WTC11 (cell line): ENCODE results near the gene CALN1. TPM values are rescaled to one million over a fixed set of nuclear protein-coding genes. Genes with fewer than 3 reads are reported as not detected.

Experiments used
- ATAC-seq: fragments of 200-7000 bp; cut with Tn5 transposase; 2 replicates; pipeline ENCODE4 v1.10.0; 2021; ENCODE audit warnings: mild to moderate bottlenecking, moderate library complexity
- CTCF ChIA-PET: fragments of 300-600 bp; sonication (Branson Sonifier 250); formaldehyde crosslinking; loops from one replicate; lab custom pipeline; 2021; ENCODE audit warnings: antibody characterized with exemption; lab: Charles Lee
- POLR2A ChIA-PET: fragments of 350-600 bp; sonication (Branson Sonifier 250); formaldehyde crosslinking; loops from one replicate; lab custom pipeline; 2021; ENCODE audit warnings: antibody characterized with exemption; lab: Charles Lee
- DNase-seq: peaks from one replicate; pipeline ENCODE4 v3.0.0; 2021; ENCODE audit warnings: low spot score
- H3K27ac Mint-ChIP-seq: 2 replicates; pipeline ENCODE4 v1.8.0; 2021; ENCODE audit warnings: mixed read lengths
- H3K27me3 Mint-ChIP-seq: 2 replicates; pipeline ENCODE4 v1.8.0; 2021; ENCODE audit warnings: low read depth, mild to moderate bottlenecking, moderate library complexity, mixed read lengths
- H3K36me3 Mint-ChIP-seq: 2 replicates; pipeline ENCODE4 v1.8.0; 2021; ENCODE audit warnings: mixed read lengths
- H3K4me1 Mint-ChIP-seq: 2 replicates; pipeline ENCODE4 v1.8.0; 2022; ENCODE audit warnings: mixed read lengths
- H3K4me3 Mint-ChIP-seq: 2 replicates; pipeline ENCODE4 v1.8.0; 2021; ENCODE audit warnings: mild to moderate bottlenecking, moderate library complexity, mixed read lengths
- H3K9me3 Mint-ChIP-seq: 2 replicates; pipeline ENCODE4 v1.8.0; 2021; ENCODE audit warnings: mixed read lengths
- ELF4 ChIP-seq: sonication (generic); formaldehyde crosslinking; IDR thresholded peaks from 2 replicates; pipeline ENCODE4 v1.8.1; 2022; ENCODE audit warnings: low read depth, mild to moderate bottlenecking, moderate library complexity, missing genetic modification reagents
- EMX1 ChIP-seq: fragments of 250-450 bp; sonication (Bioruptor Pico); IDR thresholded peaks from 2 replicates; pipeline ENCODE4 v1.8.0; 2021; ENCODE audit warnings: mild to moderate bottlenecking
- FOXP1 ChIP-seq: sonication (generic); formaldehyde crosslinking; IDR thresholded peaks from 2 replicates; pipeline ENCODE4 v1.8.0; 2022; ENCODE audit warnings: missing genetic modification reagents, mild to moderate bottlenecking, moderate library complexity, borderline replicate concordance
- NFE2L1 ChIP-seq: sonication (generic); formaldehyde crosslinking; IDR thresholded peaks from 2 replicates; pipeline ENCODE4 v1.8.1; 2023; ENCODE audit warnings: missing genetic modification reagents
- OVOL2 ChIP-seq: fragments of 250-450 bp; sonication (Bioruptor Pico); IDR thresholded peaks from 2 replicates; pipeline ENCODE4 v1.9.0; 2021; ENCODE audit warnings: mild to moderate bottlenecking, borderline replicate concordance
- SMAD3 ChIP-seq: sonication (generic); formaldehyde crosslinking; IDR thresholded peaks from 2 replicates; pipeline ENCODE4 v1.8.0; 2022; ENCODE audit warnings: missing genetic modification reagents, mild to moderate bottlenecking, borderline replicate concordance
- SMAD4 ChIP-seq: sonication (generic); formaldehyde crosslinking; IDR thresholded peaks from 2 replicates; pipeline ENCODE4 v1.8.0; 2022; ENCODE audit warnings: mild to moderate bottlenecking, missing genetic modification reagents
- ZNF121 ChIP-seq: sonication (generic); formaldehyde crosslinking; IDR thresholded peaks from 2 replicates; pipeline ENCODE4 v1.8.0; 2023; ENCODE audit warnings: missing genetic modification reagents
- total RNA-seq: library from RNA; stranded (reverse); gene quantifications from 3 replicates; pipeline ENCODE4 v1.2.3, GENCODE V29; 2021
- TF ChIP-seq, protein P1 (sequence below): fragments of 250-450 bp; sonication (Bioruptor Pico); conservative IDR thresholded peaks from 2 replicates; pipeline ENCODE4 v1.9.0; 2021; ENCODE audit warnings: mild to moderate bottlenecking
- TF ChIP-seq, protein P2 (sequence below): fragments of 250-450 bp; sonication (Bioruptor Pico); IDR thresholded peaks from 2 replicates; pipeline ENCODE4 v1.9.0; 2021; ENCODE audit warnings: moderate library complexity, mild to moderate bottlenecking, inconsistent platforms, borderline replicate concordance
- TF ChIP-seq, protein P3 (sequence below): sonication (generic); formaldehyde crosslinking; conservative IDR thresholded peaks from 2 replicates; pipeline ENCODE4 v1.8.1; 2023; ENCODE audit warnings: mild to moderate bottlenecking, low read depth, missing genetic modification reagents, moderate library complexity
- TF ChIP-seq, protein P4 (sequence below): sonication (generic); formaldehyde crosslinking; IDR thresholded peaks from 2 replicates; pipeline ENCODE4 v1.8.1; 2022; ENCODE audit warnings: low read depth, mild to moderate bottlenecking, moderate library complexity, missing genetic modification reagents, borderline replicate concordance
- TF ChIP-seq, protein P5 (sequence below): sonication (generic); formaldehyde crosslinking; IDR thresholded peaks from 2 replicates; pipeline ENCODE4 v1.8.0; 2023; ENCODE audit warnings: missing genetic modification reagents
- TF ChIP-seq, protein P6 (sequence below): sonication (generic); formaldehyde crosslinking; IDR thresholded peaks from 2 replicates; pipeline ENCODE4 v1.8.1; 2023; ENCODE audit warnings: mild to moderate bottlenecking, missing genetic modification reagents
- TF ChIP-seq, protein P7 (sequence below): fragments of 250-450 bp; sonication (Bioruptor Pico); IDR thresholded peaks from 2 replicates; pipeline ENCODE4 v1.9.0; 2021; ENCODE audit warnings: mild to moderate bottlenecking
- TF ChIP-seq, protein P8 (sequence below): sonication (generic); formaldehyde crosslinking; IDR thresholded peaks from 2 replicates; pipeline ENCODE4 v1.8.1; 2022; ENCODE audit warnings: missing genetic modification reagents, borderline replicate concordance
- TF ChIP-seq, protein P9 (sequence below): sonication (generic); formaldehyde crosslinking; IDR thresholded peaks from 2 replicates; pipeline ENCODE4 v1.8.0; 2022; ENCODE audit warnings: mild to moderate bottlenecking, missing genetic modification reagents
- TF ChIP-seq, protein P10 (sequence below): sonication (generic); formaldehyde crosslinking; IDR thresholded peaks from 2 replicates; pipeline ENCODE4 v1.8.1; 2023; ENCODE audit warnings: mild to moderate bottlenecking, missing genetic modification reagents, moderate library complexity
- TF ChIP-seq, protein P11 (sequence below): sonication (generic); formaldehyde crosslinking; IDR thresholded peaks from 2 replicates; pipeline ENCODE4 v1.8.0; 2022; ENCODE audit warnings: mild to moderate bottlenecking, missing genetic modification reagents

Gene CALN1
- total RNA-seq, 1 experiment from 2014 or later: 10.5 TPM

DNA sequence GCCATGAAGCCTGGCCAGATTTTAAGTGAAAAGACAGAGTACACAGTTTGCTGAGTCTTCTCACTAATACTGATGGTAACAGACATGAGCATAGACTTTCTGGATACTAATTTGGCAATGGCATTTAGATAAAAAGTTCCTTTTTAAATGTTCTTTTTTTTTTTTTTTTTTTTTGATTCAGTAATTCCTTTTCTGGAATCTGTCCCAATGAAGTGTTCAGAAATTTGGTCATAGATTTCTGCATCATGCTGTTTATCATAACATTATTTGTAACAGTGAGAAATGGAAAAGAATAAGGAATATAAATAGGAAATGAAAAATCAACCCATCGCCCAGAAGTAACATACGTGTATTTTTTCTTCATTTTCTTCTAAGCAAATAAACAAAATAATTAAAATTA, 354.9 kb downstream of the CALN1 start:
- no peaks in the 10 kb centered on the region for H3K4me1 Mint-ChIP-seq
- TF ChIP-seq, protein P1, sequence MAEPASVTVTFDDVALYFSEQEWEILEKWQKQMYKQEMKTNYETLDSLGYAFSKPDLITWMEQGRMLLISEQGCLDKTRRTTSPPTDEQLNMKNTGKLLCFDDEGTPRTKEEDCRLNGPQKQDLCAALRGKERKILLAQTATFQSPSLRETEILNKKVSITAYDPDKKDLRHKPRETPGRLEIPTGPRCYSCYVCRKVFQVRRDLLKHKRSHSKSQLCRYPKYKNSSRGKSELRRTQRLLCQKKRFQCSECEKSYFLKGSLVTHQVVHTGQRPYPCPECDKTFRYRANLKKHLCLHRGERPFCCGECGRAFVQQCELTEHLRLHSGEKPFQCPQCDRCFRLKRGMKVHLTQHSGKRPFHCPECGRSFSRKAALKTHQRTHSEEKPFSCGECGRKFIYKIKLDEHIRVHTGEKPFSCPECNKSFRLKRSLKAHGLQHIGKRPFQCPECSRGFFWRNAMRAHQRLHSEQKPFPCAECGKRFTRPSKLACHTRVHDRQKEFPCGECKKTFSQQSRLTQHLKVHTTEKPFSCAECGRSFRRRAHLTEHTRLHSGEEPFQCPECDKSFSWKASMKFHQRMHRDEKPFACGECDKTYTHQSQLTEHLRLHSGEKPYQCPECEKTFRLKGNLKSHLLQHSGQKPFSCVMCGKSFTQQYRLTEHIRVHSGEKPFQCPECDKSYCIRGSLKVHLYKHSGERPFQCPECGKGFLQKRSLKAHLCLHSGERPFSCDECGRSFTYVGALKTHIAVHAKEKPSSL (CRISPR knock-in tag): no peak
- TF ChIP-seq ZNF121 (CRISPR knock-in tag): no peak
- TF ChIP-seq, protein P2, sequence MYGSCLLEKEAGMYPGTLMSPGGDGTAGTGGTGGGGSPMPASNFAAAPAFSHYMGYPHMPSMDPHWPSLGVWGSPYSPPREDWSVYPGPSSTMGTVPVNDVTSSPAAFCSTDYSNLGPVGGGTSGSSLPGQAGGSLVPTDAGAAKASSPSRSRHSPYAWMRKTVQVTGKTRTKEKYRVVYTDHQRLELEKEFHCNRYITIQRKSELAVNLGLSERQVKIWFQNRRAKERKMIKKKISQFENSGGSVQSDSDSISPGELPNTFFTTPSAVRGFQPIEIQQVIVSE (CRISPR knock-in tag): no peak
- TF ChIP-seq, protein P3, sequence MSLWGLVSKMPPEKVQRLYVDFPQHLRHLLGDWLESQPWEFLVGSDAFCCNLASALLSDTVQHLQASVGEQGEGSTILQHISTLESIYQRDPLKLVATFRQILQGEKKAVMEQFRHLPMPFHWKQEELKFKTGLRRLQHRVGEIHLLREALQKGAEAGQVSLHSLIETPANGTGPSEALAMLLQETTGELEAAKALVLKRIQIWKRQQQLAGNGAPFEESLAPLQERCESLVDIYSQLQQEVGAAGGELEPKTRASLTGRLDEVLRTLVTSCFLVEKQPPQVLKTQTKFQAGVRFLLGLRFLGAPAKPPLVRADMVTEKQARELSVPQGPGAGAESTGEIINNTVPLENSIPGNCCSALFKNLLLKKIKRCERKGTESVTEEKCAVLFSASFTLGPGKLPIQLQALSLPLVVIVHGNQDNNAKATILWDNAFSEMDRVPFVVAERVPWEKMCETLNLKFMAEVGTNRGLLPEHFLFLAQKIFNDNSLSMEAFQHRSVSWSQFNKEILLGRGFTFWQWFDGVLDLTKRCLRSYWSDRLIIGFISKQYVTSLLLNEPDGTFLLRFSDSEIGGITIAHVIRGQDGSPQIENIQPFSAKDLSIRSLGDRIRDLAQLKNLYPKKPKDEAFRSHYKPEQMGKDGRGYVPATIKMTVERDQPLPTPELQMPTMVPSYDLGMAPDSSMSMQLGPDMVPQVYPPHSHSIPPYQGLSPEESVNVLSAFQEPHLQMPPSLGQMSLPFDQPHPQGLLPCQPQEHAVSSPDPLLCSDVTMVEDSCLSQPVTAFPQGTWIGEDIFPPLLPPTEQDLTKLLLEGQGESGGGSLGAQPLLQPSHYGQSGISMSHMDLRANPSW (CRISPR knock-in tag): no peak
- TF ChIP-seq OVOL2 (CRISPR knock-in tag): no peak
- no peak for TF ChIP-seq ELF4
- TF ChIP-seq SMAD4: no peak
- TF ChIP-seq, protein P4, sequence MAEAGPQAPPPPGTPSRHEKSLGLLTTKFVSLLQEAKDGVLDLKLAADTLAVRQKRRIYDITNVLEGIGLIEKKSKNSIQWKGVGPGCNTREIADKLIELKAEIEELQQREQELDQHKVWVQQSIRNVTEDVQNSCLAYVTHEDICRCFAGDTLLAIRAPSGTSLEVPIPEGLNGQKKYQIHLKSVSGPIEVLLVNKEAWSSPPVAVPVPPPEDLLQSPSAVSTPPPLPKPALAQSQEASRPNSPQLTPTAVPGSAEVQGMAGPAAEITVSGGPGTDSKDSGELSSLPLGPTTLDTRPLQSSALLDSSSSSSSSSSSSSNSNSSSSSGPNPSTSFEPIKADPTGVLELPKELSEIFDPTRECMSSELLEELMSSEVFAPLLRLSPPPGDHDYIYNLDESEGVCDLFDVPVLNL (CRISPR knock-in tag): no peak
- TF ChIP-seq EMX1: no peak
- TF ChIP-seq, protein P5, sequence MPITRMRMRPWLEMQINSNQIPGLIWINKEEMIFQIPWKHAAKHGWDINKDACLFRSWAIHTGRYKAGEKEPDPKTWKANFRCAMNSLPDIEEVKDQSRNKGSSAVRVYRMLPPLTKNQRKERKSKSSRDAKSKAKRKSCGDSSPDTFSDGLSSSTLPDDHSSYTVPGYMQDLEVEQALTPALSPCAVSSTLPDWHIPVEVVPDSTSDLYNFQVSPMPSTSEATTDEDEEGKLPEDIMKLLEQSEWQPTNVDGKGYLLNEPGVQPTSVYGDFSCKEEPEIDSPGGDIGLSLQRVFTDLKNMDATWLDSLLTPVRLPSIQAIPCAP (CRISPR knock-in tag): no peak
- TF ChIP-seq, protein P6, sequence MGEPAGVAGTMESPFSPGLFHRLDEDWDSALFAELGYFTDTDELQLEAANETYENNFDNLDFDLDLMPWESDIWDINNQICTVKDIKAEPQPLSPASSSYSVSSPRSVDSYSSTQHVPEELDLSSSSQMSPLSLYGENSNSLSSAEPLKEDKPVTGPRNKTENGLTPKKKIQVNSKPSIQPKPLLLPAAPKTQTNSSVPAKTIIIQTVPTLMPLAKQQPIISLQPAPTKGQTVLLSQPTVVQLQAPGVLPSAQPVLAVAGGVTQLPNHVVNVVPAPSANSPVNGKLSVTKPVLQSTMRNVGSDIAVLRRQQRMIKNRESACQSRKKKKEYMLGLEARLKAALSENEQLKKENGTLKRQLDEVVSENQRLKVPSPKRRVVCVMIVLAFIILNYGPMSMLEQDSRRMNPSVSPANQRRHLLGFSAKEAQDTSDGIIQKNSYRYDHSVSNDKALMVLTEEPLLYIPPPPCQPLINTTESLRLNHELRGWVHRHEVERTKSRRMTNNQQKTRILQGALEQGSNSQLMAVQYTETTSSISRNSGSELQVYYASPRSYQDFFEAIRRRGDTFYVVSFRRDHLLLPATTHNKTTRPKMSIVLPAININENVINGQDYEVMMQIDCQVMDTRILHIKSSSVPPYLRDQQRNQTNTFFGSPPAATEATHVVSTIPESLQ (CRISPR knock-in tag): no peak
- TF ChIP-seq, protein P7, sequence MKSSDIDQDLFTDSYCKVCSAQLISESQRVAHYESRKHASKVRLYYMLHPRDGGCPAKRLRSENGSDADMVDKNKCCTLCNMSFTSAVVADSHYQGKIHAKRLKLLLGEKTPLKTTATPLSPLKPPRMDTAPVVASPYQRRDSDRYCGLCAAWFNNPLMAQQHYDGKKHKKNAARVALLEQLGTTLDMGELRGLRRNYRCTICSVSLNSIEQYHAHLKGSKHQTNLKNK (CRISPR knock-in tag): no peak
- TF ChIP-seq, protein P8, sequence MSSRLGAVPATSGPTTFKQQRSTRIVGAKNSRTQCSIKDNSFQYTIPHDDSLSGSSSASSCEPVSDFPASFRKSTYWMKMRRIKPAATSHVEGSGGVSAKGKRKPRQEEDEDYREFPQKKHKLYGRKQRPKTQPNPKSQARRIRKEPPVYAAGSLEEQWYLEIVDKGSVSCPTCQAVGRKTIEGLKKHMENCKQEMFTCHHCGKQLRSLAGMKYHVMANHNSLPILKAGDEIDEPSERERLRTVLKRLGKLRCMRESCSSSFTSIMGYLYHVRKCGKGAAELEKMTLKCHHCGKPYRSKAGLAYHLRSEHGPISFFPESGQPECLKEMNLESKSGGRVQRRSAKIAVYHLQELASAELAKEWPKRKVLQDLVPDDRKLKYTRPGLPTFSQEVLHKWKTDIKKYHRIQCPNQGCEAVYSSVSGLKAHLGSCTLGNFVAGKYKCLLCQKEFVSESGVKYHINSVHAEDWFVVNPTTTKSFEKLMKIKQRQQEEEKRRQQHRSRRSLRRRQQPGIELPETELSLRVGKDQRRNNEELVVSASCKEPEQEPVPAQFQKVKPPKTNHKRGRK (CRISPR knock-in tag): no peak
- TF ChIP-seq, protein P9, sequence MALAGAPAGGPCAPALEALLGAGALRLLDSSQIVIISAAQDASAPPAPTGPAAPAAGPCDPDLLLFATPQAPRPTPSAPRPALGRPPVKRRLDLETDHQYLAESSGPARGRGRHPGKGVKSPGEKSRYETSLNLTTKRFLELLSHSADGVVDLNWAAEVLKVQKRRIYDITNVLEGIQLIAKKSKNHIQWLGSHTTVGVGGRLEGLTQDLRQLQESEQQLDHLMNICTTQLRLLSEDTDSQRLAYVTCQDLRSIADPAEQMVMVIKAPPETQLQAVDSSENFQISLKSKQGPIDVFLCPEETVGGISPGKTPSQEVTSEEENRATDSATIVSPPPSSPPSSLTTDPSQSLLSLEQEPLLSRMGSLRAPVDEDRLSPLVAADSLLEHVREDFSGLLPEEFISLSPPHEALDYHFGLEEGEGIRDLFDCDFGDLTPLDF (CRISPR knock-in tag): no peak
- no peak for TF ChIP-seq NFE2L1 (CRISPR knock-in tag)
- TF ChIP-seq, protein P10, sequence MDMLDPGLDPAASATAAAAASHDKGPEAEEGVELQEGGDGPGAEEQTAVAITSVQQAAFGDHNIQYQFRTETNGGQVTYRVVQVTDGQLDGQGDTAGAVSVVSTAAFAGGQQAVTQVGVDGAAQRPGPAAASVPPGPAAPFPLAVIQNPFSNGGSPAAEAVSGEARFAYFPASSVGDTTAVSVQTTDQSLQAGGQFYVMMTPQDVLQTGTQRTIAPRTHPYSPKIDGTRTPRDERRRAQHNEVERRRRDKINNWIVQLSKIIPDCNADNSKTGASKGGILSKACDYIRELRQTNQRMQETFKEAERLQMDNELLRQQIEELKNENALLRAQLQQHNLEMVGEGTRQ (CRISPR knock-in tag): no peak
- no peak for TF ChIP-seq FOXP1 (CRISPR knock-in tag)
- TF ChIP-seq SMAD3 (CRISPR knock-in tag): no peak
- TF ChIP-seq, protein P11, sequence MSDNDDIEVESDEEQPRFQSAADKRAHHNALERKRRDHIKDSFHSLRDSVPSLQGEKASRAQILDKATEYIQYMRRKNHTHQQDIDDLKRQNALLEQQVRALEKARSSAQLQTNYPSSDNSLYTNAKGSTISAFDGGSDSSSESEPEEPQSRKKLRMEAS (CRISPR knock-in tag): no peak
- no peaks in the 10 kb centered on the region; the same call in 1 of the 2 replicates for H3K27me3 Mint-ChIP-seq
- ATAC-seq: no peak
- H3K4me3 Mint-ChIP-seq: no peak overlapping the region
- H3K27ac Mint-ChIP-seq: no peak overlapping the region
- CTCF ChIA-PET: no interaction called here
- POLR2A ChIA-PET: no interaction called here
- peaks cover 19% of the 10 kb centered on the region for H3K9me3 Mint-ChIP-seq
- peaks cover 9% of the 10 kb centered on the region; the same call in 1 of the 2 replicates for H3K36me3 Mint-ChIP-seq
- DNase-seq: no peak
